SHP77 treated with DMSO at 0.1 percent for 48 hours (cell line): ENCODE measurements around the gene NRG3.

Experiments used
- DNase-seq: peaks from one replicate; lab custom pipeline; 2025; lab: John Stamatoyannopoulos, UW

NRG3 gene

GRCh38 chr10:81874875-81875466 lies at the start of gene NRG3:
NRG3 (plus strand) TSS chr10:81875194.
- no peak for DNase-seq

- DNase-seq = no peak
Measured at GRCh38 chr10:81828251-81828650, 46.7 kb upstream of the NRG3 start.

DNA sequence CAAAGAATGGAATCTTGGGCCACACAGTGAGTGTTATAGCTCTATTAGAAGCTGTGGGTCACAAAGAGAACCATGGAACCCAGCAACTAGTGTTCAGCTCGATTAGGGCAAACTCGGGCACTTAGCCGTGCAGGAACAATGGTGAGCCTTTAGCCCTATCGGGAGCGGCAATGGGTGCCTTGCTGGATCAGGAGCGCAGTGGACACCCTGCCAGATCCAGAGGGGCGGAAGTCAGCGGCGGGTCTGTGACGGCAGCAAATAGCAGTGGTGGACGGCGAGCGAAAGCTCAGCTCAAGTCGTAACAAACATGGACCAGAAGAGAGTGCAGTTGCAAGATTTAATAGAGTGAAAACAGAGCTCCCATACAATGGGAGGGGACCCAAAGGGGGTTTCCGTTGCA lies 43.9 kb upstream of the NRG3 start:
- no peak for DNase-seq

- no peak for DNase-seq
Measured at GRCh38 chr10:81838950-81839349, 36.0 kb upstream of the NRG3 start.

GRCh38 chr10:81843042-81843441 lies 32.0 kb upstream of the NRG3 start:
- no peak for DNase-seq

DNA sequence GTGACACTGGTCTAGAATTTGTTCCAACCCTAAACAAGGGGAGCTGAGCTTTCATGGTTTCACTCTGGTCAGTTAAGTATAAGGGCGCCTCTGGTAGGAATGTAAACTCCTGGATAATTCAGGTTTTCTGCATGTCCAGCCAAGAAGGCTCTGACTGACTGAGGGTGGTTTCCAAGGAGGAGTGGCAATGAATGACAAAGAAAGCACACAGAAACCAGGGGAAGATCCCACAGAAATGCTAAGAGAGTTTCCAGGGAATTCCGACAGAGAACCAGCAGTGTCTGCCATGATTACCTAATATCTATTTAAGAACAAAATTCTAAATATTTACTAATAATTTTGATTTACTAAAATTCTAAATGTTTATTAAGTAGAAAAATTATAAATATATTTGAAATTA lies 27.3 kb upstream of the NRG3 start:
- DNase-seq = no peak

DNA sequence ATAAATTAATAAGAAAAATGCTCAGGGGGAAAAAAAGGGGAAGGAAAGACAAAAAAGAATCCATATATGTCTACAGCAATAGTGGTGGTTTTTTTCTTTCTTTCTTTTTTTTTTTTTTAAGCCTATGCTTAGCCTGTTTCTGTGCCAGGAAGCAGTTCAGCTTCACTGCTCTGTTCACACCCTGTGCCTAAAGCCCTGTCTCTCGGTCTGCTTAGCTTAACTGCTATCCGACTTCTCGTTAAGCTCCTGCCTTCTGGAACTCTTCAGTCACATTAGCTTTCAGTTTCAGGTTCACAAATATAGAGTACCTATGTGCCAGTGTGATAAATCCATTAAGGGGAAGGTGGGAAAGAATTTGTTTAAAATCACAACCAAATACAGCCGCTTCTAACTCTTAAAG lies 26.5 kb upstream of the NRG3 start:
- DNase-seq = no peak

- no peak for DNase-seq
Measured at GRCh38 chr10:81848931-81849330, 26.1 kb upstream of the NRG3 start.

DNA sequence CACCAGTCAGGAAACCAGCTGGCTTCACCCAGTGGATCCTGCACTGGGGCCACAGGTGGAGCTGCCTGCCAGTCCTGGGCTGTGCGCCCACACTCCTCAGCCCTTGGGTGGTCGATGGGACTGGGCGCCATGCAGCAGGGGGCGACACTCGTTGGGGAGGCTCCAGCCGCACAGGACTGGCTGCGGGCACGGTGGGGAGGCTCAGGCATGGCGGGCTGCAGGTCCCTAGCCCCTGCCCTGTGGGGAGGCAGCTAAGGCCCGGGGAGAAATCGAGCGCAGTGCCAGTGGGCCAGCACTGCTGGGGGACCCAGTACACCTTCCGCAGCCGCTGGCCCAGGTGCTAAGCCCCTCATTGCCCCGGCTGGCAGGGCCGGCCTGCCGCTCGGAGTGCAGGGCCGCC lies 12.4 kb upstream of the NRG3 start:
- DNase-seq = no peak

GRCh38 chr10:81863771-81864170 lies 11.2 kb upstream of the NRG3 start:
- no peak for DNase-seq

DNA sequence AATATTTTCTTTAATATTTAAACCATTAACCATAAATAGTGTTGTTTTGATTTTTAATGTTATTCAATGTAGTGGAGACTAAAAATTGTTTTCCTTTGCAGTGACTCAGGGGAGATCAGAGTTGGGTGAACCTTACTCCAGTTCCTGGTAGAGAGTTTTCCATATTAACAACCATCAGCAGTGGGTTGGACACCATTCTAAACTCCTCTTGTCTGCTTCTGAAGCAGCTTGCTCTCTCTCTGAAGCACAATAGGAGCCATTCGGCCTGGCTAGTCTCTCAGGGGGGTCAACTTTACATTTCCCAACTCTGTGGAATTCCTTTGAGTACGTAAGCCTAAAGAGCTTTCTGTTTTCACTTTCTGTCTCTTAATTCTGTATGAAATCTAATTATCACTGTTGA lies 9.4 kb upstream of the NRG3 start:
- no peak for DNase-seq

DNA sequence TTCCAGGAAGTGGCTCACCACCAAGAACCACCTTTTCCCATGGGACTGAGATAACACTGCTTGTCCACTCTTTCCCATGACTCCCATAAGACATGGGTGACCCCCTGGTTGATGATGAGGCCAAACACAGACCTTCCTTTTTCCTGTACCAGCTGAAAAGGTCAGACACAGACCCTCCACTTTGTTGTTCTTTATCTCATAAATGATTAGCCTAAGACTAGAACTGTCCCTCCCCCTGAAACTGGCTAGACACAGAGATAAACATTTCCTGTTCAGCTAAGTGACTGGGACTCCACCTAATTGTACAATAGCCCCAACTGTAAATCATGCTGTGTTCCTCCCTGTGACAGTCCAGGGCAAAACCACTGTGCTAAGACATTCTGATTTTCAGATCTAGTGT lies 8.2 kb upstream of the NRG3 start:
- DNase-seq = no peak

DNA sequence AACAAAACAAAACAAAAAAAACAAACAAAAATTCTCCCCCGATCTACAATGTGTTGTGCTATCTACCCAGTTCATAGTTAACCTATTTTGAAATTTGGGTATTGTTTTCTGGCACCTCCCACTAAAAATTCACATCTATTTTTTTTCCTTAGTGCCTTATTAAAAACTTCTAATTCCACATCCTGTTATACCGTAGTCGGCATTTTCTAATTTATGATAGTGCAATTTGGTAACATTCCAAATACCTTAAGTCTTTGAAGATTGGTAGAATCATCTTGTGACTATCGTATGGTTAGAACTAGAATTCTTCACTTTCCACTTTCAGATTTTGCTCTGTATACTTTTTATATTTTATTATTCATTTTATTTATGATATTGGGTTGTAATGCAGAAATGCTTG lies 4.5 kb upstream of the NRG3 start:
- DNase-seq = no peak

GRCh38 chr10:81871558-81871957 lies 3.4 kb upstream of the NRG3 start:
- DNase-seq = no peak

DNA sequence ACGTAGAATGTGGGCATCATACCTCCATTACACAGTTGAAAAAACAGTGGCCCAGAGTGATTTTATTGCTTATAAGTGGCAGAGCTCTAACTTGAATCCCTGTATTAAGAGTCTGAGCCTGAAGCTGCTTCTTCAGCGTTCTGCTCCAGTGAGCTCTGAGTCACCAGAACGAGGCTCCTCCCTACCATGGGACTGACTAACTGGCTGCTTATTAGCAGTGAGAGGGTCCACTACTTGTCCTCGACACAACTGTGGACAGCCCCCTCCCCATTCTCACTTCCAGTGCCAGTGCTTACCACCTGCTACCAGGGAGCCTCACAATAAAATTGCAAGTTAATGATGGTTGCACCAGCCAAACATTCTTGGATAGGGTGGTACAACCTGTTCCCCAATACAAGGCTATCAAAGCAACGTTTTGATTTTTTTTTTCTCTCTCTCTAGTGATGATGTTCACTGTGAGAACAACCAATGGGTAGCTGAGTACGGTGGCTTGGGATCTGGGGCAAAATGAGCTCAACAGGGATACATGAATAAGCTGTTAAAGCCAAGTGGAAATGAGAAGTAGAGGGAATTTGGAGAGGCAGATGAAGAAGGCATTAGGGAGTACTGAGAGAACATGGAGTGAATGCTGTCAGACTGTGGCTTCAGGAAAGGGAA lies 2.7 kb upstream of the NRG3 start:
- no peak for DNase-seq

GRCh38 chr10:81873231-81873931 lies 1.6 kb upstream of the NRG3 start:
- no peak for DNase-seq

GRCh38 chr10:81873932-81874816 lies 820 bp upstream of the NRG3 start:
- no peak for DNase-seq

- DNase-seq = no peak
Measured at GRCh38 chr10:81875467-81876252, 666 bp downstream of the NRG3 start.

GRCh38 chr10:81876253-81877077 lies 1.5 kb downstream of the NRG3 start:
- no peak for DNase-seq

GRCh38 chr10:81877596-81877995 lies 2.6 kb downstream of the NRG3 start:
- DNase-seq = no peak

DNA sequence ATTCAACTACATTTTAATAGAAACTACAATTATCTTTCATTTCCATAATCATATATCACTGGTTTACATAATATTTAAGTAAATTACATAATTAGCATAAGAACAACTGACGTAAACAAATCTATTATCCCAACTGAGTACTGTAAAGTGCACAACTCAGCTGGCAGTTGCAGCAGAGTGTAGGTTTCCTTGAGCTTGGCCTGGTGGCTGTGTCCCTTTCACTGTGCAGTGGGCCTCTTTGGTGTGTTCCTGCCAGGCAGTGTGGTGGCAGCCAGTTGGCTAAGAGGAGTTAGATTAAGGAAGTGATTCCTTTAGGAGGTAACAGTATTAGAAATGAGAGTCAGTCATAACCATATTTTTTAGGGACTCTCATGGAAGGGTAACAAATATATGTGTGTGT lies 7.0 kb downstream of the NRG3 start:
- DNase-seq = no peak
